Measurements from ENCODE around the gene ZCCHC10.
A peak's percentile ranks its signal among the peaks of the same experiment; 100 is the strongest.
"Not testable (repeated sequence)": the region's sequence is repeated elsewhere in the genome, so short reads cannot be mapped to it uniquely, and the experiment has no call there.

ZCCHC10 gene

GRCh38 chr5:132976852-132977251 is 49.5 kb downstream of the ZCCHC10 start:
- DNase-seq (ENCODE audit: low read depth), result no peak

- DNase-seq (ENCODE audit: low read depth), result not testable (repeated sequence)
Observed at GRCh38 chr5:132972436-132972828, 53.9 kb downstream of the ZCCHC10 start.

DNA sequence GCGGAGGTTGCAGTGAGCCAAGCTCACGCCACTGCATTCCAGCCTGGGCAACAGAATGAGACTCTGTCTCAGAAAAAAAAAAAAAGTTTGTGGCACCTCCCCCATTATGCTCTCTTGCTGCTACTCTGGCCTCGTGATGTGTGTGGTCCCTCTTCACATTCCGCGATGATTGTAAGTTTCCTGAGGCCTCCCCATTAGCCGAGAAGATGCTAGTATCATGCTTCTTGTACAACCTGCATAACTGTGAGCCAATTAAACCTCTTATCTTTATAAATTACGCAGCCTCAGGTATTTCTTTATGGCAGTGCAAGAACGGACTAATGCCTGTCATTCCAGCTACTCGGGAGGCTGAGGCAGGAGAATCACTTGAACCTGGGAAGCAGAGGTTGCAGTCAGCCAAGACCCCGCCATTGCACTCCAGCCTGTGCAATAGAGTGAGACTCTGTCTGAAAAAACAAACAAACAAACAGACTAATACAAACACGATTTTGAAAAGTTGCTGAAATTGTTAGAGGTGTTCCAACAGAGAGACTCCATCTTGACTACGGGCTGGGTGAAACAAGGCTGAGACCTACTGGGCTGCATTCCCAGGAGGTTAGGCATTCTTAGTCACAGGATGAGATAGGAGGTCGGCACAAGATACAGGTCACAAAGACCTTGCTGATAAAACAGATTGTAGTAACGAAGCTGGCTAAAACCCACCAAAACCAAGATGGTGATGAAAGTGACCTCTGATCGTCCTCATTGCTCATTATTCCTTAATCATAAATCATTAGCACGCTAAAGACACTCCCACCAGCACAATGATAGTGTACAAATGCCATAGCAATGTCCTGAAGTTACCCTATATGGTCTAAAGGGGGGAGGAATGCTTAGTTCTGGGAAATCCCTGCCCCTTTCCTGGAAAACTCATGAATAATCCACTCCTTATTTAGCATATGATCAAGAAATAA is 54.6 kb downstream of the ZCCHC10 start:
- DNase-seq (ENCODE audit: low read depth), result no peak

GRCh38 chr5:132965120-132965519 is 61.2 kb downstream of the ZCCHC10 start:
- no peak for DNase-seq (ENCODE audit: low read depth)

DNA sequence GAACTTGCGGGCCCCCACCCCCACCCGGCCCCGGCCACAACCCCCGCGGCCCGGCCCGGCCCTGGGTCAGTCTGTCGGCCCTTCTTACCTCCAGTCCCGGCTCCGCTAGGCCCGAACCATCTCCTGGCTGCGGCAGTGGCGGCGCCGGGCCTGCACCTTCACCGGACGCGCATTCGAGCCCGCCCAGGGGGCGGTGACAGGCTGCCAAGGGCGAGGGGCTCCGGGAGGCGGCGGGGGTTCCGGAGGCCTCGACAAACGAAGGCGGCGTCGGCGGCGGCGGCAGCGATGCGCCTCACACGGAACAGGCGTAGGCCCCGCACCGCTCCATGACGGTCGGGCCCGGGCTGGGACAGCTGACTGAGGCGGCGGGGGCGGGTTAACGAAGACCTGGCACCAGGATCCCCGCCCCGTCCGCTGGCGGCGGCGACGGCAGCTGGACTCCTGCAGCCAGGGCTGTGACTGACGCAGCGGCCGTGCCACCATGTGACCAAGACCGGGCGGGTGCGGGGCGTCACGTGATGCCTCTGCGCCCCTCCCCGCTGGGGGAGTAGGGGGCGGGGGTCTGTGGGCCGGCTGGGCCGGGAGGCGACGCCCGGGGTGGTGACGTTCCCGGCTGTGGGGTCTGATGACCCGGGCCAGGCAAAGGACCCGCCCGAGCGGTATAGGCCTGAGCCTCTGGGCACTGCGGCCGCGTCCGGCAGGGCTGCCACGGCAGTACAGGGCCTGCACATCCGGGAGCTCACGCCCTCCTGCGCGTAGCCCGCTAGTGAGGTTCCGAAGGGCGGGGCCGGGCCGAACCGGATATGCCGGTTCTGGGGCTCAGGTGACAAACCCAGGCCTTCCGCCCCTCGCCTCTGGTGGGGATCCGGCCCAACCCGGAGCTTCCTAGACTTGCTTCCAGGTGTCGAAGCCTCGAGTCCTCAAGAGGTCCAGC is 62.9 kb downstream of the ZCCHC10 start, which contains the start of gene AFF4:
Gene AFF4 (minus strand): TSS at position 464 of the 934 bp plus-strand sequence. CDS start 26,445 bp downstream, outside the sequence.
- peak; percentile 75 for DNase-seq (ENCODE audit: low read depth)

- no peak for DNase-seq (ENCODE audit: low read depth)
Observed at GRCh38 chr5:132962429-132963021, 63.8 kb downstream of the ZCCHC10 start.

- DNase-seq (ENCODE audit: low read depth), result no peak
Observed at GRCh38 chr5:132961887-132962286, 64.5 kb downstream of the ZCCHC10 start.

- not testable (repeated sequence) for DNase-seq (ENCODE audit: low read depth)
Observed at GRCh38 chr5:132961123-132961815, 65.1 kb downstream of the ZCCHC10 start.

- not testable (repeated sequence) for DNase-seq (ENCODE audit: low read depth)
Observed at GRCh38 chr5:132956166-132956799, 70.1 kb downstream of the ZCCHC10 start.

DNA sequence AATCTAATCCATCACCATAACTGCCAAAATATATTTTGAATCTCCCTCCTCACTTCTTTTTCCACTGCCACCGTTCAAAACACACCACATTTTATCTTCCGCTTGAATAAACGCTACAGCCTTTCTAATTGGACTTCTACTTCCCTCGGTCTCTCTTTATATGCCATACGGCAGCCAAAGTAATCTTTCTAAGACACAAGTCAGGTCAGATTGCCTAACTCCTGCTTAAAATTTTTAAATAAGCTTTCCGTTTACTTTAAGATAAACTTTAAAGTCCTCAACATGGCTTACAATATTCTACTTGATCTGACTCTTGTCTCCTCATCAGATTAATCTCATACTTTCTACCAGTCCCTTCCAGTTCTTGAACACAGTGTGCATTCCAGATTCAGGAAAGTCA is 72.6 kb downstream of the ZCCHC10 start:
- no peak for DNase-seq (ENCODE audit: low read depth)

DNA sequence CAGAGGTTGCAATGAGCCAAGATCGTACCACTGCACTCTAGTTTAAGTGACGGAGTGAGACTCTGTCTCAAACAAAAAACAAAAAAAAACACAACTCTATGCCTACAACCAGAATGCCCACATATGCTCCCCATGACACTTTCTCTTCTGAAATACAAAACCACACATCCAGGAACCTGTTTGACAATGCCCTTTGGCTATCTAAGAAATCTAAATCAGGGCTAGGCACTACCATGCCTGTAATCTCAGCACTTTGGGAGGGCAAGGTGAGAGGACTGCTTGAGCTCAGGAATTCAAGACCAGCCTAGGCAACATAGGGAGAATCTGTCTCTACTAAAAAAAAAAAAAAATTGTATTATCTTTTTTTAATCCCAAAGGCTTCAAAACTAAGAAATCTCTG is 73.5 kb downstream of the ZCCHC10 start:
- DNase-seq (ENCODE audit: low read depth), result no peak

DNA sequence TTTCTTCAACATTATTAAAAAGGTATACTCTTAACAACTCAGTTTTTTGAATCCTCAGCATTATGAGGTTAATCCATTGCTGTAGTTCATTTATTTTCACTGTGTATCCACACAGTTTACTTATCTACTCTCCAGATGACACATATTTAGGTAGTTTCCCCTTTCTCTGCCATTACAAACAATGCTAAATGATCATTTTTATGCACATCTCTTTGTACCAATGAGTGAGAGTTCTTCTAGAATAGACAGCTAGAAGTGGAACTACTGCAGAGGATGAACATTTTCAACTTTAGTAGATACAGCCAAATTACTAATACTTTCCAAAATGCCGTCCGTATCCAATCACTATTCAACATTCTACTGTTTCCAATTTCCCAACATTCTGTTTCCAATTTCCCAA is 74.5 kb downstream of the ZCCHC10 start:
- no peak for DNase-seq (ENCODE audit: low read depth)

DNA sequence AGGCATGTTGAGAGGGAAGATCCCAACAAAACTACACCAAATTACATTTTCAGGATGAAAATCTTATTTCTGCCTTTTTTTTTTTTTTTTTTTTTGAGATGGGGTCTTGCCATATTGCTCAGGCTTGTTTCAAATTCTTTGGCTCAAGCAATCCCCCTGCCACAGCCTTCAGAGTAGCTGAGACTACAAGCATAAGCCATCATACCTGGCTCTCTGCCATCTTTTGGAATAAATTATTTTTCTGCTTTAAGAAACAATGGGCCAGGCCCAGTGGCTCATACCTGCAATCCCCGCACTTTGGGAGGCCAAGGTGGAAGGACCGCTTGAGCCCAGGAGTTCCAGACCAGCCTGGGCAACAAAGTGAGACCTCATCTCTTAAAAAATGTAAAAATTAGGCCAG is 77.2 kb downstream of the ZCCHC10 start:
- no peak for DNase-seq (ENCODE audit: low read depth)

DNA sequence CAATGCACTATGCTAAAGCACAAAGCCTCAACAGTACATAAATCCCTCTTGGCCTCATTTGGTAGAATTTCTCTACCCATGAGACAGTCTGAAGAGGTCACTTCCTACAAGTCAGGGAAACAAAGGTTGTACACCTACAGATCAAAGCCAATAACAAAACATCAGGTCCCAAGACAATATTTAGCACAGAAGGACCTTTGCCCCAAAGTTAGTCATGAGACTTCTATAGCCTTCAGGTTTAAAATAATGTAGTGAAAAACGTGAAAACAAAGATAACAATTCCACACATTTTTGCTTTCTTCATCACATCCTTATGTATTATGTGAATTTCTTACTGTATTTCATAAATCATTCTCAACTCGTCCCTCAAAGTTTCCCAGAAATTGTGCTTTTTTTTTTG is 78.7 kb downstream of the ZCCHC10 start:
- DNase-seq (ENCODE audit: low read depth), result no peak

Measured in stimulated activated CD8-positive, alpha-beta memory T cell treated with anti-CD3 and anti-CD28 coated beads, Interleukin-12 subunit alpha, Interleukin-12 subunit beta, amount 100 ng/mL, for 1 hour (primary cell).